ENCODE measurements around the gene PRDM11. TPM values are rescaled to one million over a fixed set of nuclear protein-coding genes. Genes with fewer than 3 reads are reported as not detected.

Gene PRDM11
- total RNA-seq, 4 donors from 2014 or later = 29.5 to 43.2 (median 33.5) TPM

DNA sequence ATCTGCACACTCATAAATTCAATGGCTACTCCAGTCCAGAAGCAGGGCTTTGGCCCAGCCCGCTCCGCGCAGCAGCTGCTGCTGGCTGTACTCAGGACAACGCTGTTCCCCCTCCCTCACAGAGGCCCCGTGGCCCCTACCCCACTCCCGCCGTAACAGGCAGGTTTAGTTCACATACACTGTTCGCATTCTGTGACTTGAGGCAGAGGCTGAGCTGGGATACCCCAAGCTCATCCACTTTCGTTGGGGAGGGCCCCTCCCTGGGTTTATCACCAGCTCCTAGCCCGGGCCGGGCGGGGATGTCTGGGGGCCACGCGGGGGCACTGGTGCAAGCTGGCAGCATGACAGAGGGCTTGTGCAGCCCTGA, 87.3 kb downstream of the PRDM11 start:
- WGBS = 73% methylated on average over 11 of the region's 14 CpGs
- intact Hi-C loops (cut with DNase I) = loop anchor here (5.0 kb wide), 1 partner anchor 121 kb away; no protein-coding TSS in a partner anchor
- no peak for DNase-seq (ENCODE audit: extremely low spot score)

DNA sequence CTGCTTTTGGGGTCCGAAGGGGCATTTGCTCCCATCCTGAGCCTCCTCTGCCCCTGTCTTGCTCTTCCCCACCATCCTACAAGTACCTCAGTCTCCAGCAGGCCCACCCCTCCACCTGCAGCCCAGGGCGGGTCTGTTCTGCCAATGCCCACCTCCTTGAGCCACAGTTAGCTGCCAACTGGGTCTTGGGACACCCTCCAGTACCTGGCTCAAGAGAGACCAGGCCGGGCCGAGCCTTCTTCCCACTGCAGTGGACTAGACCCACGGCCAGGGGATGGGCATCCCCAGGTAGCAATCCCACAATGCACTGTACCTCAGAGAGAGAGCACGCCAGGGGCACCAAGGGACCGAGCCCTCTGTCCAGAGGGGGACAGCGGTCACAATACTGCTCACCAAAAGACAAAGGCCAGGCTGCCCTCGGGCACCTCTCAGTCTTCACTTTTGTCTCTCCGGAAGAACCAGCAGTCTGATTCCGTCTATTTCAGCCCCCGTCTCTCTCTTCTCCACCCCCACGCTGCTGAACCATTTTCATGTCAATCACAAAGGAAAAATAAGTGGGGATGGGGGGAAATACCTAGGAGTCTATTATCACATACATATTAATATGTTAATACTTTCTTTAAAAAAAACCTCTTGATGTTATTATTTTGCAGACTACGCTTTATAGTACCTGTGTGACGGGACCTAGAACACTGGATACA, 88.0 kb downstream of the PRDM11 start:
- WGBS = 95% methylated on average over 12 of the region's 15 CpGs
- peaks cover 0 to 16% (median 0%) of the 10 kb centered on the region in 4 donors for H3K27me3 ChIP-seq
- H3K9me3 ChIP-seq = no peaks in the 10 kb centered on the region
- TF ChIP-seq EP300 (IDR thresholded peaks at IDR 0.05) = no peak
- H3K4me1 ChIP-seq = peaks cover 0 to 6% (median 3%) of the 10 kb centered on the region in 4 donors
- H3K27ac ChIP-seq (replicated peaks in 1 of 4) = no peak overlapping the region
- H3K36me3 ChIP-seq = no peaks in the 10 kb centered on the region
- no peak overlapping the region for H3K4me3 ChIP-seq
- intact Hi-C loops (cut with DNase I) = loop anchor here (5.0 kb wide), 1 partner anchor 122 kb away; no protein-coding TSS in a partner anchor
- DNase-seq (ENCODE audit: extremely low spot score) = no peak

More for the DNA sequence above, 87.3 kb downstream of the PRDM11 start:
- no peak for TF ChIP-seq EP300 (IDR thresholded peaks at IDR 0.05)
- TF ChIP-seq, protein P1, sequence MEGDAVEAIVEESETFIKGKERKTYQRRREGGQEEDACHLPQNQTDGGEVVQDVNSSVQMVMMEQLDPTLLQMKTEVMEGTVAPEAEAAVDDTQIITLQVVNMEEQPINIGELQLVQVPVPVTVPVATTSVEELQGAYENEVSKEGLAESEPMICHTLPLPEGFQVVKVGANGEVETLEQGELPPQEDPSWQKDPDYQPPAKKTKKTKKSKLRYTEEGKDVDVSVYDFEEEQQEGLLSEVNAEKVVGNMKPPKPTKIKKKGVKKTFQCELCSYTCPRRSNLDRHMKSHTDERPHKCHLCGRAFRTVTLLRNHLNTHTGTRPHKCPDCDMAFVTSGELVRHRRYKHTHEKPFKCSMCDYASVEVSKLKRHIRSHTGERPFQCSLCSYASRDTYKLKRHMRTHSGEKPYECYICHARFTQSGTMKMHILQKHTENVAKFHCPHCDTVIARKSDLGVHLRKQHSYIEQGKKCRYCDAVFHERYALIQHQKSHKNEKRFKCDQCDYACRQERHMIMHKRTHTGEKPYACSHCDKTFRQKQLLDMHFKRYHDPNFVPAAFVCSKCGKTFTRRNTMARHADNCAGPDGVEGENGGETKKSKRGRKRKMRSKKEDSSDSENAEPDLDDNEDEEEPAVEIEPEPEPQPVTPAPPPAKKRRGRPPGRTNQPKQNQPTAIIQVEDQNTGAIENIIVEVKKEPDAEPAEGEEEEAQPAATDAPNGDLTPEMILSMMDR (IDR thresholded peaks at IDR 0.05) = peak in 1 of 3 experiments; percentile 8
- Histone ChIP-seq H3K36me3 (no peaks in the 10 kb centered on the region), H3K27me3 (peaks cover 0 to 16% (median 0%) of the 10 kb centered on the region in 4 donors), H3K4me1 (peaks cover 0 to 6% (median 3%) of the 10 kb centered on the region in 4 donors), H3K4me3 (no peak overlapping the region), H3K9me3 (no peaks in the 10 kb centered on the region), H3K27ac (replicated peaks in 1 of 4) (no peak overlapping the region)

- no peak for DNase-seq (ENCODE audit: extremely low spot score)
- no peak overlapping the region for H3K27ac ChIP-seq (replicated peaks in 1 of 4)
- 45% methylated on average over 4 of the region's 4 CpGs for WGBS
Measured at GRCh38 chr11:45237711-45238315, 91.4 kb downstream of the PRDM11 start.

GRCh38 chr11:45238724-45239123, 92.3 kb downstream of the PRDM11 start:
- no peaks in the 10 kb centered on the region for H3K9me3 ChIP-seq
- WGBS = 62% methylated on average over 3 of the region's 3 CpGs
- H3K36me3 ChIP-seq = no peaks in the 10 kb centered on the region
- DNase-seq (ENCODE audit: extremely low spot score) = no peak
- no peak overlapping the region for H3K4me3 ChIP-seq
- peaks cover 0 to 16% (median 0%) of the 10 kb centered on the region in 4 donors for H3K27me3 ChIP-seq
- no peaks in the 10 kb centered on the region for H3K4me1 ChIP-seq
- intact Hi-C loops (cut with DNase I) = no loop called here
- no peak overlapping the region for H3K27ac ChIP-seq (replicated peaks in 1 of 4)
- TF ChIP-seq POLR2A (IDR thresholded peaks at IDR 0.05; ENCODE audit: low read depth) (no peak), EP300 (IDR thresholded peaks at IDR 0.05) (no peak), POLR2AphosphoS5 (IDR thresholded peaks at IDR 0.05) (no peak)
- TF ChIP-seq, protein P1 (IDR thresholded peaks at IDR 0.05) = no peak

More at GRCh38 chr11:45237711-45238315, 91.4 kb downstream of the PRDM11 start:
- peaks cover 0 to 16% (median 0%) of the 10 kb centered on the region in 4 donors for H3K27me3 ChIP-seq
- TF ChIP-seq POLR2A (IDR thresholded peaks at IDR 0.05; ENCODE audit: low read depth) (no peak), POLR2AphosphoS5 (IDR thresholded peaks at IDR 0.05) (no peak), EP300 (IDR thresholded peaks at IDR 0.05) (no peak)
- TF ChIP-seq, protein P1 (IDR thresholded peaks at IDR 0.05) = no peak
- no peak overlapping the region for H3K4me3 ChIP-seq
- no peaks in the 10 kb centered on the region for H3K36me3 ChIP-seq
- peaks cover 0 to 6% (median 3%) of the 10 kb centered on the region in 4 donors for H3K4me1 ChIP-seq
- intact Hi-C loops (cut with DNase I) = no loop called here
- no peaks in the 10 kb centered on the region for H3K9me3 ChIP-seq

GRCh38 chr11:45239733-45240132, 93.3 kb downstream of the PRDM11 start:
- H3K36me3 ChIP-seq = no peaks in the 10 kb centered on the region
- H3K4me3 ChIP-seq = no peak overlapping the region
- H3K4me1 ChIP-seq = no peaks in the 10 kb centered on the region
- TF ChIP-seq POLR2A (IDR thresholded peaks at IDR 0.05; ENCODE audit: low read depth) (no peak), EP300 (IDR thresholded peaks at IDR 0.05) (no peak), POLR2AphosphoS5 (IDR thresholded peaks at IDR 0.05) (no peak)
- TF ChIP-seq, protein P1 (IDR thresholded peaks at IDR 0.05) = no peak
- DNase-seq (ENCODE audit: extremely low spot score) = no peak
- peaks cover 0 to 16% (median 0%) of the 10 kb centered on the region in 4 donors for H3K27me3 ChIP-seq
- 93% methylated on average over 1 of the region's 1 CpG for WGBS
- no peaks in the 10 kb centered on the region for H3K9me3 ChIP-seq
- intact Hi-C loops (cut with DNase I) = no loop called here
- no peak overlapping the region for H3K27ac ChIP-seq (replicated peaks in 1 of 4)
